ENCODE measurements around the gene GPBP1. TPM values are rescaled to one million over a fixed set of nuclear protein-coding genes. Genes with fewer than 3 reads are reported as not detected.
"Not testable (repeated sequence)": the region's sequence is repeated elsewhere in the genome, so short reads cannot be mapped to it uniquely, and the experiment has no call there.

The GPBP1 gene
- total and polyA plus RNA-seq, 2 experiments from 2014 or later, result 38.1 to 41.7 TPM

- Histone ChIP-seq H3K9me3 (ENCODE audit: low read depth) (no peaks in the 10 kb centered on the region), H3K27me3 (replicated peaks; ENCODE audit: insufficient read depth) (no peaks in the 10 kb centered on the region), H3K79me2 (ENCODE audit: insufficient read depth) (peaks cover 4% of the 10 kb centered on the region; the same call in 1 of the 2 replicates), H3K27ac (no peak overlapping the region), H3K4me1 (ENCODE audit: insufficient read depth) (no peaks in the 10 kb centered on the region), H3K36me3 (ENCODE audit: low read depth) (peaks cover 34% of the 10 kb centered on the region), H3K9me2 (ENCODE audit: insufficient read depth) (no peaks in the 10 kb centered on the region), H2AFZ (no peak overlapping the region), H3K9ac (no peak overlapping the region), H3K4me2 (ENCODE audit: unreplicated experiment) (no peak overlapping the region), H4K20me1 (ENCODE audit: insufficient read depth) (no peaks in the 10 kb centered on the region), H3K4me3 (no peak overlapping the region), H3F3A (ENCODE audit: insufficient read depth) (0 out of 2 replicates have a peak, but pooled peaks cover under 1% of the 10 kb centered on the region)
- in situ Hi-C loops (cut with MboI), result no loop called here
- DNase-seq, result peak; percentile 9
- WGBS, 2 experiments (ENCODE audit: low coverage in 1 of 2, low lambda C conversion rate in 2 of 2, missing lambda C conversion rate in 2 of 2), result 95 to 100% methylated on average over 3 of the region's 3 CpGs
- TF ChIP-seq EZH2phosphoT487 (IDR thresholded peaks at IDR 0.05; ENCODE audit: insufficient read depth, low read depth) (no peak), EZH2 (IDR thresholded peaks at IDR 0.05; ENCODE audit: insufficient read depth, poor library complexity, severe bottlenecking) (no peak)
These were observed 88.7 kb downstream of the GPBP1 start for GRCh38 chr5:57262541-57262940.

- H3K4me3 ChIP-seq, result no peak overlapping the region
- TF ChIP-seq EZH2phosphoT487 (IDR thresholded peaks at IDR 0.05; ENCODE audit: insufficient read depth, low read depth) (no peak), EZH2 (IDR thresholded peaks at IDR 0.05; ENCODE audit: insufficient read depth, poor library complexity, severe bottlenecking) (no peak)
- no peak overlapping the region for H3K4me2 ChIP-seq (ENCODE audit: unreplicated experiment)
- H3K27me3 ChIP-seq (replicated peaks; ENCODE audit: insufficient read depth), result no peaks in the 10 kb centered on the region
- 0 out of 2 replicates have a peak, but pooled peaks cover 3% of the 10 kb centered on the region for H3F3A ChIP-seq (ENCODE audit: insufficient read depth)
- in situ Hi-C loops (cut with MboI), result no loop called here
- no peaks in the 10 kb centered on the region for H3K4me1 ChIP-seq (ENCODE audit: insufficient read depth)
- no peak for DNase-seq
- peaks cover 12% of the 10 kb centered on the region for H3K36me3 ChIP-seq (ENCODE audit: low read depth)
- WGBS, 2 experiments (ENCODE audit: low coverage in 1 of 2, low lambda C conversion rate in 2 of 2, missing lambda C conversion rate in 2 of 2), result 35 to 42% methylated on average over 2 of the region's 2 CpGs
- H3K9me3 ChIP-seq (ENCODE audit: low read depth), result no peaks in the 10 kb centered on the region
- H4K20me1 ChIP-seq (ENCODE audit: insufficient read depth), result no peaks in the 10 kb centered on the region
- H3K27ac ChIP-seq, result no peak overlapping the region
- H3K9me2 ChIP-seq (ENCODE audit: insufficient read depth), result no peaks in the 10 kb centered on the region
- no peak overlapping the region for H3K9ac ChIP-seq
- no peaks in the 10 kb centered on the region for H3K79me2 ChIP-seq (ENCODE audit: insufficient read depth)
- H2AFZ ChIP-seq, result no peak overlapping the region
These were observed 93.9 kb downstream of the GPBP1 start for GRCh38 chr5:57267805-57268204.

GRCh38 chr5:57276353-57276752 lies 102.5 kb downstream of the GPBP1 start:
- H3F3A ChIP-seq (ENCODE audit: insufficient read depth), result no peaks in the 10 kb centered on the region
- in situ Hi-C loops (cut with MboI), result no loop called here
- no peaks in the 10 kb centered on the region for H3K4me1 ChIP-seq (ENCODE audit: insufficient read depth)
- no peak overlapping the region for H3K4me2 ChIP-seq (ENCODE audit: unreplicated experiment)
- H3K9me2 ChIP-seq (ENCODE audit: insufficient read depth), result no peaks in the 10 kb centered on the region
- H3K9me3 ChIP-seq (ENCODE audit: low read depth), result no peaks in the 10 kb centered on the region
- no peak overlapping the region for H3K4me3 ChIP-seq
- no peak for DNase-seq
- no peaks in the 10 kb centered on the region for H3K79me2 ChIP-seq (ENCODE audit: insufficient read depth)
- H2AFZ ChIP-seq, result no peak overlapping the region
- 53 to 68% methylated on average over 5 of the region's 5 CpGs for WGBS, 2 experiments (ENCODE audit: low coverage in 1 of 2, low lambda C conversion rate in 2 of 2, missing lambda C conversion rate in 2 of 2)
- H4K20me1 ChIP-seq (ENCODE audit: insufficient read depth), result no peaks in the 10 kb centered on the region
- H3K27ac ChIP-seq, result no peak overlapping the region
- no peak overlapping the region for H3K9ac ChIP-seq
- no peaks in the 10 kb centered on the region for H3K36me3 ChIP-seq (ENCODE audit: low read depth)
- no peaks in the 10 kb centered on the region for H3K27me3 ChIP-seq (replicated peaks; ENCODE audit: insufficient read depth)
- TF ChIP-seq EZH2 (IDR thresholded peaks at IDR 0.05; ENCODE audit: insufficient read depth, poor library complexity, severe bottlenecking) (no peak), EZH2phosphoT487 (IDR thresholded peaks at IDR 0.05; ENCODE audit: insufficient read depth, low read depth) (no peak)

GRCh38 chr5:57277085-57277484 lies 103.2 kb downstream of the GPBP1 start:
- no peak overlapping the region for H2AFZ ChIP-seq
- no peaks in the 10 kb centered on the region for H3K4me1 ChIP-seq (ENCODE audit: insufficient read depth)
- H3K36me3 ChIP-seq (ENCODE audit: low read depth), result no peaks in the 10 kb centered on the region
- 94 to 96% methylated on average over 1 of the region's 1 CpG for WGBS, 2 experiments (ENCODE audit: low coverage in 1 of 2, low lambda C conversion rate in 2 of 2, missing lambda C conversion rate in 2 of 2)
- no peak overlapping the region for H3K4me2 ChIP-seq (ENCODE audit: unreplicated experiment)
- H4K20me1 ChIP-seq (ENCODE audit: insufficient read depth), result no peaks in the 10 kb centered on the region
- DNase-seq, result peak; percentile 49
- no peaks in the 10 kb centered on the region for H3K79me2 ChIP-seq (ENCODE audit: insufficient read depth)
- TF ChIP-seq EZH2phosphoT487 (IDR thresholded peaks at IDR 0.05; ENCODE audit: insufficient read depth, low read depth) (no peak), EZH2 (IDR thresholded peaks at IDR 0.05; ENCODE audit: insufficient read depth, poor library complexity, severe bottlenecking) (no peak)
- no peaks in the 10 kb centered on the region for H3K27me3 ChIP-seq (replicated peaks; ENCODE audit: insufficient read depth)
- H3K9me2 ChIP-seq (ENCODE audit: insufficient read depth), result no peaks in the 10 kb centered on the region
- in situ Hi-C loops (cut with MboI), result no loop called here
- H3K9me3 ChIP-seq (ENCODE audit: low read depth), result no peaks in the 10 kb centered on the region
- H3F3A ChIP-seq (ENCODE audit: insufficient read depth), result no peaks in the 10 kb centered on the region
- no peak overlapping the region for H3K4me3 ChIP-seq
- no peak overlapping the region for H3K27ac ChIP-seq
- no peak overlapping the region for H3K9ac ChIP-seq

- Histone ChIP-seq H3K27me3 (replicated peaks; ENCODE audit: insufficient read depth) (no peaks in the 10 kb centered on the region), H3K9me2 (ENCODE audit: insufficient read depth) (no peaks in the 10 kb centered on the region), H3K4me1 (ENCODE audit: insufficient read depth) (no peaks in the 10 kb centered on the region), H4K20me1 (ENCODE audit: insufficient read depth) (no peaks in the 10 kb centered on the region), H2AFZ (no peak overlapping the region), H3K36me3 (ENCODE audit: low read depth) (no peaks in the 10 kb centered on the region), H3K79me2 (ENCODE audit: insufficient read depth) (no peaks in the 10 kb centered on the region), H3K4me3 (no peak overlapping the region), H3K9me3 (ENCODE audit: low read depth) (no peaks in the 10 kb centered on the region), H3K27ac (no peak overlapping the region), H3K9ac (no peak overlapping the region), H3K4me2 (ENCODE audit: unreplicated experiment) (no peak overlapping the region), H3F3A (ENCODE audit: insufficient read depth) (no peaks in the 10 kb centered on the region)
- 43 to 48% methylated on average over 2 of the region's 2 CpGs for WGBS, 2 experiments (ENCODE audit: low coverage in 1 of 2, low lambda C conversion rate in 2 of 2, missing lambda C conversion rate in 2 of 2)
- TF ChIP-seq EZH2phosphoT487 (IDR thresholded peaks at IDR 0.05; ENCODE audit: insufficient read depth, low read depth) (no peak), EZH2 (IDR thresholded peaks at IDR 0.05; ENCODE audit: insufficient read depth, poor library complexity, severe bottlenecking) (no peak)
- no peak for DNase-seq
- in situ Hi-C loops (cut with MboI), result no loop called here
These were observed 107.0 kb downstream of the GPBP1 start for GRCh38 chr5:57280853-57281252.

GRCh38 chr5:57285084-57285483 lies 111.2 kb downstream of the GPBP1 start:
- H3K79me2 ChIP-seq (ENCODE audit: insufficient read depth); in situ Hi-C loops (cut with MboI); H3K27ac ChIP-seq; H3K4me1 ChIP-seq (ENCODE audit: insufficient read depth); H3F3A ChIP-seq (ENCODE audit: insufficient read depth); H3K4me2 ChIP-seq (ENCODE audit: unreplicated experiment); DNase-seq; H3K9ac ChIP-seq; H4K20me1 ChIP-seq (ENCODE audit: insufficient read depth); H3K27me3 ChIP-seq (replicated peaks; ENCODE audit: insufficient read depth); H3K9me3 ChIP-seq (ENCODE audit: low read depth); H3K4me3 ChIP-seq; H3K36me3 ChIP-seq (ENCODE audit: low read depth); H3K9me2 ChIP-seq (ENCODE audit: insufficient read depth); H2AFZ ChIP-seq: not testable (repeated sequence)
- 86 to 89% methylated on average over 5 of the region's 5 CpGs for WGBS, 2 experiments (ENCODE audit: low coverage in 1 of 2, low lambda C conversion rate in 2 of 2, missing lambda C conversion rate in 2 of 2)

All from GM23248 (cell line).